HG03460 (cell line): ENCODE data around the gene NEB.
"Not testable (repeated sequence)": the region's sequence is repeated elsewhere in the genome, so short reads cannot be mapped to it uniquely, and the experiment has no call there.

Experiments used
- ATAC-seq: cut with Tn5 transposase; IDR thresholded peaks from one replicate; pipeline ENCODE4 v1.9.1; 2021; ENCODE audit not compliant: unreplicated experiment

Gene NEB

GRCh38 chr2:151569167-151569566 lies 165.1 kb downstream of the NEB start:
- ATAC-seq, result no peak

- no peak for ATAC-seq
Measured at GRCh38 chr2:151568501-151568900, 165.8 kb downstream of the NEB start.

GRCh38 chr2:151567006-151567405 lies 167.3 kb downstream of the NEB start:
- ATAC-seq, result no peak

- no peak for ATAC-seq
Measured at GRCh38 chr2:151562398-151562797, 171.9 kb downstream of the NEB start.

GRCh38 chr2:151560289-151560688 lies 174.0 kb downstream of the NEB start:
- no peak for ATAC-seq

GRCh38 chr2:151559431-151559830 lies 174.8 kb downstream of the NEB start:
- not testable (repeated sequence) for ATAC-seq

GRCh38 chr2:151557883-151558282 lies 176.4 kb downstream of the NEB start:
- ATAC-seq, result not testable (repeated sequence)

GRCh38 chr2:151556121-151556520 lies 178.2 kb downstream of the NEB start:
- ATAC-seq, result no peak

GRCh38 chr2:151552287-151552686 lies 182.0 kb downstream of the NEB start:
- ATAC-seq, result no peak

GRCh38 chr2:151551556-151551955 lies 182.7 kb downstream of the NEB start:
- ATAC-seq, result no peak

- no peak for ATAC-seq
Measured at GRCh38 chr2:151549191-151549590, 185.1 kb downstream of the NEB start.

- ATAC-seq, result no peak
Measured at GRCh38 chr2:151544449-151544848, 189.8 kb downstream of the NEB start.

- no peak for ATAC-seq
Measured at GRCh38 chr2:151543876-151544275, 190.4 kb downstream of the NEB start.

- ATAC-seq, result no peak
Measured at GRCh38 chr2:151534001-151534400, 200.3 kb downstream of the NEB start.

GRCh38 chr2:151533127-151533526 lies 201.1 kb downstream of the NEB start:
- ATAC-seq, result no peak

GRCh38 chr2:151526572-151527090 lies 207.6 kb downstream of the NEB start:
- ATAC-seq, result no peak

GRCh38 chr2:151525821-151526373 lies 208.4 kb downstream of the NEB start:
- ATAC-seq, result no peak

GRCh38 chr2:151523850-151524249 lies 210.4 kb downstream of the NEB start:
- ATAC-seq, result no peak

- ATAC-seq, result no peak
Measured at GRCh38 chr2:151522556-151522955, 211.7 kb downstream of the NEB start.

GRCh38 chr2:151520976-151521375 lies 213.3 kb downstream of the NEB start:
- ATAC-seq, result no peak

GRCh38 chr2:151518802-151519201 lies 215.5 kb downstream of the NEB start:
- ATAC-seq, result no peak

GRCh38 chr2:151508519-151508918 lies 225.8 kb downstream of the NEB start:
- no peak for ATAC-seq

- no peak for ATAC-seq
Measured at GRCh38 chr2:151506170-151506569, 228.1 kb downstream of the NEB start.
